HG03342 (cell line): Measurements from ENCODE around the gene MTURN.

Experiments
- ATAC-seq: cut with Tn5 transposase; IDR thresholded peaks from one replicate; pipeline ENCODE4 v1.9.1; 2021; ENCODE audit warnings: mild to moderate bottlenecking, moderate library complexity; ENCODE audit not compliant: unreplicated experiment

The MTURN gene

GRCh38 chr7:30135301-30136116 is 723 bp downstream of the MTURN start:
- peak; percentile 31 for ATAC-seq

- ATAC-seq, result no peak
These were observed 1.4 kb downstream of the MTURN start for GRCh38 chr7:30136117-30136731.

GRCh38 chr7:30136743-30137485 is 2.1 kb downstream of the MTURN start:
- no peak for ATAC-seq

GRCh38 chr7:30139836-30140384 is 5.1 kb downstream of the MTURN start:
- ATAC-seq, result no peak

GRCh38 chr7:30140456-30140855 is 5.7 kb downstream of the MTURN start:
- ATAC-seq, result no peak

GRCh38 chr7:30142710-30143109 is 7.9 kb downstream of the MTURN start:
- no peak for ATAC-seq

- ATAC-seq, result no peak
These were observed 9.0 kb downstream of the MTURN start for GRCh38 chr7:30143748-30144251.

GRCh38 chr7:30144657-30145306 is 10.0 kb downstream of the MTURN start:
- ATAC-seq, result no peak

- no peak for ATAC-seq
These were observed 10.7 kb downstream of the MTURN start for GRCh38 chr7:30145426-30145970.

- no peak for ATAC-seq
These were observed 11.4 kb downstream of the MTURN start for GRCh38 chr7:30146127-30146612.

GRCh38 chr7:30147223-30147622 is 12.4 kb downstream of the MTURN start:
- ATAC-seq, result no peak

GRCh38 chr7:30147785-30148184 is 13.0 kb downstream of the MTURN start:
- no peak for ATAC-seq

GRCh38 chr7:30148426-30148825 is 13.6 kb downstream of the MTURN start:
- ATAC-seq, result no peak

GRCh38 chr7:30148951-30149459 is 14.2 kb downstream of the MTURN start:
- ATAC-seq, result no peak

- ATAC-seq, result no peak
These were observed 15.0 kb downstream of the MTURN start for GRCh38 chr7:30149640-30150272.

GRCh38 chr7:30150711-30151110 is 15.9 kb downstream of the MTURN start:
- ATAC-seq, result no peak

- no peak for ATAC-seq
These were observed 19.4 kb downstream of the MTURN start for GRCh38 chr7:30154111-30154587.

- no peak for ATAC-seq
These were observed 20.7 kb downstream of the MTURN start for GRCh38 chr7:30155481-30155880.

- no peak for ATAC-seq
These were observed 22.4 kb downstream of the MTURN start for GRCh38 chr7:30157204-30157603.
